ENCODE results near the gene LYPLA2. TPM values are rescaled to one million over a fixed set of nuclear protein-coding genes. Genes with fewer than 3 reads are reported as not detected.

The LYPLA2 gene
- total and polyA plus RNA-seq, 2 of the 8 experiments (the other 6 are each of a cell fraction or from before 2014, with no cell fraction given): 138 to 211 TPM

- TF ChIP-seq, protein P1, sequence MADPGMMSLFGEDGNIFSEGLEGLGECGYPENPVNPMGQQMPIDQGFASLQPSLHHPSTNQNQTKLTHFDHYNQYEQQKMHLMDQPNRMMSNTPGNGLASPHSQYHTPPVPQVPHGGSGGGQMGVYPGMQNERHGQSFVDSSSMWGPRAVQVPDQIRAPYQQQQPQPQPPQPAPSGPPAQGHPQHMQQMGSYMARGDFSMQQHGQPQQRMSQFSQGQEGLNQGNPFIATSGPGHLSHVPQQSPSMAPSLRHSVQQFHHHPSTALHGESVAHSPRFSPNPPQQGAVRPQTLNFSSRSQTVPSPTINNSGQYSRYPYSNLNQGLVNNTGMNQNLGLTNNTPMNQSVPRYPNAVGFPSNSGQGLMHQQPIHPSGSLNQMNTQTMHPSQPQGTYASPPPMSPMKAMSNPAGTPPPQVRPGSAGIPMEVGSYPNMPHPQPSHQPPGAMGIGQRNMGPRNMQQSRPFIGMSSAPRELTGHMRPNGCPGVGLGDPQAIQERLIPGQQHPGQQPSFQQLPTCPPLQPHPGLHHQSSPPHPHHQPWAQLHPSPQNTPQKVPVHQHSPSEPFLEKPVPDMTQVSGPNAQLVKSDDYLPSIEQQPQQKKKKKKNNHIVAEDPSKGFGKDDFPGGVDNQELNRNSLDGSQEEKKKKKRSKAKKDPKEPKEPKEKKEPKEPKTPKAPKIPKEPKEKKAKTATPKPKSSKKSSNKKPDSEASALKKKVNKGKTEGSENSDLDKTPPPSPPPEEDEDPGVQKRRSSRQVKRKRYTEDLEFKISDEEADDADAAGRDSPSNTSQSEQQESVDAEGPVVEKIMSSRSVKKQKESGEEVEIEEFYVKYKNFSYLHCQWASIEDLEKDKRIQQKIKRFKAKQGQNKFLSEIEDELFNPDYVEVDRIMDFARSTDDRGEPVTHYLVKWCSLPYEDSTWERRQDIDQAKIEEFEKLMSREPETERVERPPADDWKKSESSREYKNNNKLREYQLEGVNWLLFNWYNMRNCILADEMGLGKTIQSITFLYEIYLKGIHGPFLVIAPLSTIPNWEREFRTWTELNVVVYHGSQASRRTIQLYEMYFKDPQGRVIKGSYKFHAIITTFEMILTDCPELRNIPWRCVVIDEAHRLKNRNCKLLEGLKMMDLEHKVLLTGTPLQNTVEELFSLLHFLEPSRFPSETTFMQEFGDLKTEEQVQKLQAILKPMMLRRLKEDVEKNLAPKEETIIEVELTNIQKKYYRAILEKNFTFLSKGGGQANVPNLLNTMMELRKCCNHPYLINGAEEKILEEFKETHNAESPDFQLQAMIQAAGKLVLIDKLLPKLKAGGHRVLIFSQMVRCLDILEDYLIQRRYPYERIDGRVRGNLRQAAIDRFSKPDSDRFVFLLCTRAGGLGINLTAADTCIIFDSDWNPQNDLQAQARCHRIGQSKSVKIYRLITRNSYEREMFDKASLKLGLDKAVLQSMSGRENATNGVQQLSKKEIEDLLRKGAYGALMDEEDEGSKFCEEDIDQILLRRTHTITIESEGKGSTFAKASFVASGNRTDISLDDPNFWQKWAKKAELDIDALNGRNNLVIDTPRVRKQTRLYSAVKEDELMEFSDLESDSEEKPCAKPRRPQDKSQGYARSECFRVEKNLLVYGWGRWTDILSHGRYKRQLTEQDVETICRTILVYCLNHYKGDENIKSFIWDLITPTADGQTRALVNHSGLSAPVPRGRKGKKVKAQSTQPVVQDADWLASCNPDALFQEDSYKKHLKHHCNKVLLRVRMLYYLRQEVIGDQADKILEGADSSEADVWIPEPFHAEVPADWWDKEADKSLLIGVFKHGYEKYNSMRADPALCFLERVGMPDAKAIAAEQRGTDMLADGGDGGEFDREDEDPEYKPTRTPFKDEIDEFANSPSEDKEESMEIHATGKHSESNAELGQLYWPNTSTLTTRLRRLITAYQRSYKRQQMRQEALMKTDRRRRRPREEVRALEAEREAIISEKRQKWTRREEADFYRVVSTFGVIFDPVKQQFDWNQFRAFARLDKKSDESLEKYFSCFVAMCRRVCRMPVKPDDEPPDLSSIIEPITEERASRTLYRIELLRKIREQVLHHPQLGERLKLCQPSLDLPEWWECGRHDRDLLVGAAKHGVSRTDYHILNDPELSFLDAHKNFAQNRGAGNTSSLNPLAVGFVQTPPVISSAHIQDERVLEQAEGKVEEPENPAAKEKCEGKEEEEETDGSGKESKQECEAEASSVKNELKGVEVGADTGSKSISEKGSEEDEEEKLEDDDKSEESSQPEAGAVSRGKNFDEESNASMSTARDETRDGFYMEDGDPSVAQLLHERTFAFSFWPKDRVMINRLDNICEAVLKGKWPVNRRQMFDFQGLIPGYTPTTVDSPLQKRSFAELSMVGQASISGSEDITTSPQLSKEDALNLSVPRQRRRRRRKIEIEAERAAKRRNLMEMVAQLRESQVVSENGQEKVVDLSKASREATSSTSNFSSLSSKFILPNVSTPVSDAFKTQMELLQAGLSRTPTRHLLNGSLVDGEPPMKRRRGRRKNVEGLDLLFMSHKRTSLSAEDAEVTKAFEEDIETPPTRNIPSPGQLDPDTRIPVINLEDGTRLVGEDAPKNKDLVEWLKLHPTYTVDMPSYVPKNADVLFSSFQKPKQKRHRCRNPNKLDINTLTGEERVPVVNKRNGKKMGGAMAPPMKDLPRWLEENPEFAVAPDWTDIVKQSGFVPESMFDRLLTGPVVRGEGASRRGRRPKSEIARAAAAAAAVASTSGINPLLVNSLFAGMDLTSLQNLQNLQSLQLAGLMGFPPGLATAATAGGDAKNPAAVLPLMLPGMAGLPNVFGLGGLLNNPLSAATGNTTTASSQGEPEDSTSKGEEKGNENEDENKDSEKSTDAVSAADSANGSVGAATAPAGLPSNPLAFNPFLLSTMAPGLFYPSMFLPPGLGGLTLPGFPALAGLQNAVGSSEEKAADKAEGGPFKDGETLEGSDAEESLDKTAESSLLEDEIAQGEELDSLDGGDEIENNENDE (IDR thresholded peaks at IDR 0.05; ENCODE audit: insufficient replicate concordance, low read length): no peak
- TF ChIP-seq TBP (IDR thresholded peaks at IDR 0.05; ENCODE audit: low read depth, low read length) (no peak), TEAD4 (IDR thresholded peaks at IDR 0.05; ENCODE audit: low read depth, low read length) (no peak), MAFK (IDR thresholded peaks at IDR 0.05; ENCODE audit: low read depth, low read length) (no peak), CHD1 (IDR thresholded peaks at IDR 0.05; ENCODE audit: low read depth, low read length) (no peak), ATF2 (IDR thresholded peaks at IDR 0.05; ENCODE audit: low read length) (no peak), POU5F1 (IDR thresholded peaks at IDR 0.05; ENCODE audit: low read depth, low read length) (no peak), YY1 (IDR thresholded peaks at IDR 0.05; ENCODE audit: low read depth, low read length) (no peak), ZNF274 (IDR thresholded peaks at IDR 0.05; ENCODE audit: borderline replicate concordance, extremely low read depth, low read length) (no peak)
These were observed 3.2 kb downstream of the LYPLA2 start (continued) for GRCh38 chr1:23793861-23794731.

Data from H1 (cell line).